Mesenteric fat pad (tissue), 1 donor: Measurements from ENCODE around the gene CCDC87. TPM values are rescaled to one million over a fixed set of nuclear protein-coding genes. Genes with fewer than 3 reads are reported as not detected.
"Not testable (repeated sequence)": the region's sequence is repeated elsewhere in the genome, so short reads cannot be mapped to it uniquely, and the experiment has no call there.

ENCODE experiments used
- DNase-seq: peaks from one replicate; pipeline ENCODE4 v3.0.0-alpha.2; 2020; ENCODE audit warnings: low spot score
- total RNA-seq: library from RNA; stranded (reverse); fragmentation: NEBNext Ultra II Directional; extraction: Animal tissue kit (Norgen Biotek cat#: 25700); gene quantifications from one replicate; pipeline ENCODE4 v1.2.1, GENCODE V29; 2021
- donor health status: DM: yes; HTN: yes; CAD: no.

The CCDC87 gene
- total RNA-seq, 1 donor from 2014 or later: not detected

DNA sequence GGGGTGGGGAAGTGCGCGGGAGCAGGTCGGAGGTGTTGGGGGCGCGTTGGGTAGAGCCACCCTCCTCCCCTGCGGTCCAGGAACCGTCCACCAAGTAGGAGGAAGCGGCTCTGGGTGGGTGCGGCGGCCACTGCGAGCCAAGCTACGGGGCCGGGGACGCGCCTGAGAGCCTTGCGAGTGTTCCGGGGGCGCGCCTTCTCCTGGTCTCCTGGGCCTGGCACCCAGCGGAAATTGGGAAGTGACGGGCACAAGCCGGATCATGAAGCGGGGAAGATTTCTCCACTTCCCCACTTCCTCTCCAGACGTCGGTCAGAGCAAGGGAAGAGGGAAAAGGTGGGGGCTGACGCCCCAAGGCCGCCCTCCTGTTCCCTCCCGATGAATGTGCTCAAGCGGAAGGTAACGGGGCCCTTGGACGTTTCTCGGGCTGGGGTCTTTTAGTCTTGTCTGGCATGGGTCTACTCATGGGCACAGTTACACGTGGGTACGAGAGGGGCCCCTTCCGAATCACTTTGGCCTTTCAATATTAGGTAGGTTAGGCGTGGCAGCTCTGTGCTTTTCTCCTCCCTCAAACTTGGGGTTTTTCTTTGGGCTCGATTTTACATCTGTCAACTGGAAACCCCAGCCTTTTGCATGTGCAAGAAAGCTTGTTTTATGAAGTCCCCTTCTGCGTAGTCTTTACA is 24.4 kb upstream of the CCDC87 start:
- DNase-seq: peak; percentile 93

DNA sequence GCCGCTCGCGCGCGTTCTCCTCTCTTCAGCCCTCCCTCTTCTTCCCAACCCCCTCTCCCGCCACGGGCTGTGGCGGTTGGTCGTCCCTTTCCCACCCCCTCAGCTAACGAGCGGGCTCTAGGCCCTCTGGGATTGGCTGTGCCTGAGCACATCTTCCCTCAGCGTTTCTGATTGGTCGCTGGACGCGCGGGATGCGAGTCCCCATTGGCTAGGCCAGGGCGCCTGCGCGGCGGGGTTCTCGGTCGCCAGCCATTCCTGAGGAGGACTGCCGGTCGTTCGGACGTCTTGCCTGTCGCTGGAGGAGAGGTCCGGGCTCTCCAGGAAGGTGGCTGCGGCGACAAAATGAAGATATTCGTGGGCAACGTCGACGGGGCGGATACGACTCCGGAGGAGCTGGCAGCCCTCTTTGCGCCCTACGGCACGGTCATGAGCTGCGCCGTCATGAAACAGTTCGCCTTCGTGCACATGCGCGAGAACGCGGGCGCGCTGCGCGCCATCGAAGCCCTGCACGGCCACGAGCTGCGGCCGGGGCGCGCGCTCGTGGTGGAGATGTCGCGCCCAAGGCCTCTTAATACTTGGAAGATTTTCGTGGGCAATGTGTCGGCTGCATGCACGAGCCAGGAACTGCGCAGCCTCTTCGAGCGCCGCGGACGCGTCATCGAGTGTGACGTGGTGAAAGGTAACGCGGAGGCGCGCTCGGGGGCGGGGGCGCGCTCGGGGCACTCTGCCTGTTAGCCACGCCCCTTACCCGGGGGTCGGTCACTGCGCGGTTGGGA is 23.7 kb upstream of the CCDC87 start, which contains the start of gene RBM14:
Gene RBM14 (plus strand): TSS at position 252 of the 776 bp plus-strand sequence. CDS start 91 bp downstream, at position 343.
- peak; percentile 99 for DNase-seq

DNA sequence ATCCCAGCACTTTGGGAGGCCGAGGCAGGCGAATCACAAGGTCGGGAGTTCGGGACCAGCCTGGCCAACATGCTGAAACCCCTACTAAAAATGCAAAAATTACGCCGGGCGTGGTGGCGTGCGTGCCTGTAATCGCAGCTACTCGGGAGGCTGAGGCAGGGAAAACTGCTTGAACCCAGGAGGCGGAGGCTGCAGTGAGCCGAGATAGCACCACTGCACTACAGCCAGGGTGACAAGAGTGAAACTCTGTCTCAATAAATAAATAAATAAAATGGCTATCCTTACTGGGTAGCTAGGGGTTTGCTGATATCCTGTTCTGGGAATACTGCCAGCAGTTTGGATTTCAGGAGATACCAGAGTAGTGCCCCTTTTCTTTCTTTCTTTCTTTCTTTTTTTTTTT is 21.2 kb upstream of the CCDC87 start:
- DNase-seq: no peak

DNA sequence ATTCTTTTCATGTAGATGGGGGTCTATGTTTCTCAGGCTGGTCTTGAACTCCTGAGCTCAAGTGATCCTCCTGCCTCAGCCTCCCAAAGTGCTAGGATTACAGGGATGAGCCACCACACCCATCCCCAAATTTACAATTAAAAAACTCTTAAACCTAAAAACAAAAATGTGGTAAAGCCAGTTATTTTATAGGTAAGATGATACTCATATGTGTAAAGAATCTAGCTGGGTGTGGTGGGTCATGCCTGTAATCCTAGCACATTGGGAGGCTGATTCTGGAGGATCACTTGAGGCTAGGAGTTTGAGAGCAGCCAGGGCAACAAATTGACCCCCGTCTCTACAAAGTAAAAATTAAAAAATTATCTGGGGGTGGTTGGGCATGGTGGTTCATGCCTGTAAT is 19.6 kb upstream of the CCDC87 start:
- no peak for DNase-seq

DNA sequence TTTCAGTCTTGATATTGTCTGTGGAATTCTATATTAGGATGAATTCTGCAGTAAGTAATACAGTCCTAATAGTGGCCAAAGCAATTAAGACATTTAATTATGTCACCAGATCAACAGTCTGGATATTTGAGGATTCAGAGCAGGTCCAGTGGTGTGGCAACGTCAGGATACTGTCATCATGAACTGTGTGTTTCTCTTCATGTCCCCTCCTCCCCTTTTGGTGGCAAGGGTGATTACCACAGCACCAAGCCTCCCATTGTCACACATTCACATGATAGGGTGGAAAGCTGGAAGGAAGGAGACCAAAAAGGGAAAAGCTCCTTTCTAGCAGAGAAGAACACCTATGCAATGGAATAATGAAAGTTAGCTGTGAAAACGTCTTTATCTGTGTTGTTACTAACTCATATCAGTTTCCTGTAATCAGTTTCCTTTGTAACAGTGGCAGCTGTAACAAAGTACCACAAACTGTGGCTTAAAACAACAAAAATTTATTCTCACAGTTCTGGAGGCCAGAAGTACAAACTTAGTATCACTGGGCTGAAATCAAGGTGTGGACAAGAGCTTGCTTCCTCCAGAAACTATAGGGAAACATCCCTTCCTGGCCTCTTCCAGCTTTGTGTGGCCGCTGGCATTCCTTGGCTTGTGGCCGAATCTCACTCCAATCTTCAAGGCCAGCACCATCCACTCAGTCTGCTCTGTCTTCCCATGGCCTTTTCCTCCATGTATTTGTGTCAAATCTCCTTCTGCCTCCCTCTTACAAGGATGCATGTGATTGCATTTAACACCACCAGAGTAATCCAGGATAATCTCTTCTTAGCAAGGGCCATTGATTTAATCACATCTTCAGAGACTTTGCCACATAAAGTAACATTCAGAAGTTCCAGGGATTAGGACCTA is 17.1 kb upstream of the CCDC87 start:
- DNase-seq: no peak

DNA sequence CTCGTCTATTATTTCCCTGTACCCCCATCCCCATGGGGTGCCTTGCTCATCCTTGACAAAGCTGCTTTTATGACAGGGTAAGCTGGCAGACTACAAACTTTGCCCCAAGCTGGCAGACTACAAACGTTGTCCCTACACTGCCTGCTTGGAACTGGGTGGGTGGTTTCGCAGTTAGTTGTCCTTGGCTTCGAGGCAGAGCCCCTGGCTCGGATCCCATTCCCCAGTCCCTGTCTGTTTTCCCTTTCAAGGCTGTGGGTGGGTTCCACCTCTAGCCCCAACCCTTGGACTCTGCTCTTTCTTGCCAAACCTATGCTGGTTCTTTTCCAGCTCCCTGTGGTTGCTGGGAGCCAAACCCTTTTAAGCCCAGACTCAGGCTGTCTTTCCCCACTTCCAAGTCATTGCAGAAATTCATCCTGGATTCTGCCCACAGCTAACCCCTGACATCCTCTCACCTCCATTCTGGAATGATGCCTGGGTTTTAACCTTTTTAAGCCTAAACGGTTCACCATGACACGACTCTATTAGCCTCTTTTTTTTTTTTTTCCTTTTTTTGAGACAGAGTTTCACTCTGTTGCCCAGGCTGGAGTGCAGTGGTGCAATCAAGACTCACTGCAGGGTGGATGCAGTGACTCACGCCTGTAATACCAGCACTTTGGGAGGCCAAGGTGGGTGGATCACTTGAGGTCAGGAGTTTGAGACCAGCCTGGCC is 14.4 kb upstream of the CCDC87 start:
- DNase-seq: no peak

DNA sequence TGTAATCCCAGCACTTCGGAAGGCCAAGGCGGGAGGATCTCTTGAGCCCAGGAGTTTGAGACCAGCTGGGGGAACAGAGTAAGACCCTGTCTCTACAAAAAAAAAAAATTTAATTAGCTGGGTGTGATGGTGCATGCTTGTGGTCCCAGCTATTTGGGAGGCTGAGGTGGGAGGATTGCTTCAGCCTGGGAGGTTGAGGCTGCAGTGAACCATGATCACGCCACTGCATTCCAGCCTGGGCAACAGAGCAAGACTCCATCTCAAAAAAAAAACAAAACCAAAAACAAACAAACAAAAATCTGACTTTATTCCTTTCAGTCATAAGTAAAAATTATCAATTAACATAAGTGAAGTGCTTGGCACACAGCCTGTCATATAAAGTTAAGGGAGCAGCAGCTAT is 13.7 kb upstream of the CCDC87 start:
- not testable (repeated sequence) for DNase-seq

DNA sequence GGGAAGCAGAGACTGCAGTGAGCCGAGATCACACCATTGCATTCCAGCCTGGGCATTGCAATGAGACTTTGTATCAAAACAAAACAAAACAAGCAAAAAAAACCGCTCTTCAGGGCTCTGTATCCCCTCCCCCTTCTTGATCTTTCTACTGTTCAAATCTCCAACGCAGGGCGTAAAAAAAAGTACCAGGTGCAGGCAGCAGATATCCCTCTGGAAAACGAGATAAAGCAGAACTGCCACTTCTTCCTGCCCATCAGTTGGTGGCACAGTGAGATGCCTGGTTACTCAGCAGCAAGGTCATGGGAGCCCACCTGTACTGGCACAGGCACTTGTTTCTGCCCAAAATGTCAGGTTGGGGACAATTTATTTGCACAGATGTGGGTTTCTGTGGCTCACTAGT is 11.3 kb upstream of the CCDC87 start:
- no peak for DNase-seq

DNA sequence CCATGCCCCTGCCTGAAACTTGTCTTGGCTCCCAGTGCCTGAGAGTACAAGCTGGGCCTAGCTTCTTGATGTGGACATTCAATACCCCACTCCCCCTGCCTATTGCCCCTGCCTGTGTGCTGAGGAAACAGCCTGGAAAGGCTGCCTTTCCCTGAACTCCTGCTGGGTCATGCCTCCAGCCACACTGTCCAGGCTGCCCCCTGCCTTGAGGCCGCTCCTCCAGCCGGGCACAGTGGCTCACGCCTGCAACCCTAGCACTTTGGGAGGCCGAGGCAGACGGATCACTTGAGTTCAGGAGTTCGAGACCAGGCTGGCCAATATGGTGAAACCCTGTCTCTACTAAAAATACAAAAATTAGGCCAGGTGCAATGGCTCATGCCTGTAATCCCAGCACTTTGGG is 10.2 kb upstream of the CCDC87 start:
- no peak for DNase-seq

DNA sequence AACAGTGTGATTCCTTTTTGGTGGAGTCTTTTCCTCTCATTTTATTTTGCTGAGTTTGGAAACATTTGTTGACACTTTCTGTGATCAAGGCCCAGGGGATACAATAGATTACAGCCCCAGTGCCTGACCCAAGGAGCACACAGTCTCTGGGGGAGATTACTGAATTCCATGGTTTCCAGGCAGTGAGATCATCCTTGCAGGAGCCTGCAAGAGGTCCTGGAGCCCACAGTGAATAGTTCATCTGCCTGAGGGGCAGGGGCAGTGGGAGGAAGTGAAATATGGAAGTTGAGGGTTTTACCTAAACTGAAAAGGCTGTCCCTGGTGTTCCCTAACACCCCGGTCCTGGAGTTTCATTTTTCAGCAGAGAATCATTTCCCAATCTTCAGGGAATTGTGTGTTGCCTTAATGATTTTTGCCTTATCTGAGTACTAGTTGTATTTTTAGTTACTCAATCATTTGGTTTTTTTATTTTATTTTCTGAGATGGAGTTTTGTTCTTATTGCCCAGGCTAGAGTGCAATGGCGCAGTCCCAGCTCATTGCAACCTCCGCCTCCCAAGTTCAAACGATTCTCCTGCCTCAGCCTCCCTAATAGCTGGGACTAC is 7.9 kb upstream of the CCDC87 start:
- DNase-seq: no peak

DNA sequence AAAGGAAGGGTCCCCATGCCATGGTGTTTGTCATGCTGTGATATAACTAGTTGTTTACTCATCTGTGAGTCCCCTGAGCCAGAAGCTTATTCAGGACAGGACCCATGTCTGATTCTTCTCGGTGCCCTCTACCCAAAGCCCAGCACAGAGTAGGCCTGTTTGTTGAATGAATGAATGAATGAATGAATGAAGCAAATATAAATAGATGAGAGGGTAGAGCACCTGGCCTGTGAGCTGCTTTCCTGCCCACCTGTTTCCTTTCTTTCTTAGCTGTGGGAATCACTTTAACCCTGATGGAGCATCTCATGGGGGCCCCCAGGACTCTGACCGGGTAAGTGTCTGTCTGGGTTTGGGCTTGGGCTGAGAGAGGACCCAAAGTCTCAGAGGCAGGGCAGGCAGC is 7.4 kb upstream of the CCDC87 start:
- DNase-seq: no peak

DNA sequence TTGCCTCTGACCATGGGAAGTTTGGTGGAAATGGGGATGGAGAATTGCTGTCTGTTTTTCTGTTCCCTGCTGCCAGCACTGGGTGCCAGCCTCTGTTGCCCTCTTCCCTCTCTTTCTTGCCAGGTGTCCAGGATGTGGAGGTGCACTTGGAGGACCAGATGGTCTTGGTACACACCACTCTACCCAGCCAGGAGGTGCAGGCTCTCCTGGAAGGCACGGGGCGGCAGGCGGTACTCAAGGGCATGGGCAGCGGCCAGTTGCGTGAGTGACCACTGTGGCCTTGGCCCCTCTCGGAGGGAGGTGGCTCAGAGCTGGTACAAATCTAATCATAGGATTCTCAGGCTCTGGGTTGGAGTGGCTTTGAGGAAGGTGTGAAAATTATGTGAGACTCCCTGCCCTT is 6.1 kb upstream of the CCDC87 start:
- DNase-seq: no peak

DNA sequence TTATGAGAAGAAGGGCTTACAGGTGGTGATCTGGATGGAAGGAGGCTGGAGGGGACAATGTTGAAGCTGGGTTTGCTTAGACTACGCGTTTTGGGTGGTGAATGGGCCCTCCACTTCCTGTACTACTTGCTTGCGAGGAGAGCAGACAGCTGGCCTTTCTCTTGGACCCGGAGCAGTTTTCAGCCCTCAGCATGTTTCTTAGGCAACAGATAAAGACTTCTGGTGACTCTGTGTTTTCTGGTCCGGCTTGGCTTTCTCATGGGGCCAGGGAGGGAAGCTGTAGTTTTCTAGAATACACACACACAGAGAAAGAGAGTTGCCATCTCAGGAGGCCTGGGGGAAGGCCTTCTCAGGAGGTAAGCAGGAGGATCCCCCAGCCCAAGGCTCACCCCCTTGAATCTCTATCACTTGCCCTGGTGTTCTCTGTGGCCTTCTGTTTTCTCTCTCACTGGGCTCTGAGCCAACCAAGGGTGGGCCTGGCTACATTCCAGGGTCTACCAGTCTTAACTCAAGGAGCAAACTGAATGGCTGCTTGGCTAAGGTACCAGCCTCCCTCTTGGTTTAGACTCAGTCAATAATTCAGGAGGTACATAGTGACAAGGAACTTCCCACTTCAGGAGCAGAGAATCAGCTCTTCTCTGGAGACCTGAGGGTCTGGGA is 2.5 kb upstream of the CCDC87 start:
- DNase-seq: no peak

DNA sequence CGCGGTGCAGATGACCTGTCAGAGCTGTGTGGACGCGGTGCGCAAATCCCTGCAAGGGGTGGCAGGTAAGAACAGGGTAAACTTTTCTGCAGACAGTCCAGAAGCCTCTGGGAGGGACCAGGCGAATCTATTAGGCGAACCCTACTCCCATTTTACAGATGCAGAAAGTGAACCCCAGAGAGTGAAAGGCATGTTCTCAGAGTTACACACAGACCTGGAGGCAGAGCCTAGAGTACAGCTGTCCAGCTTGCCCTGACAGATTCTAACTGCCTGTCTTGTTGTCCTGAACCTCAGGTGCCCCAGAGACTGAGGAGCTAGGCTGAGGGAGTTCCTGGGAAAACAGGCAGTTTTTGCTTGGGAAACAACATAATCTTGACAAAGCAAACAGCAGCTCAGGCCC is 787 bp upstream of the CCDC87 start:
- no peak for DNase-seq

DNA sequence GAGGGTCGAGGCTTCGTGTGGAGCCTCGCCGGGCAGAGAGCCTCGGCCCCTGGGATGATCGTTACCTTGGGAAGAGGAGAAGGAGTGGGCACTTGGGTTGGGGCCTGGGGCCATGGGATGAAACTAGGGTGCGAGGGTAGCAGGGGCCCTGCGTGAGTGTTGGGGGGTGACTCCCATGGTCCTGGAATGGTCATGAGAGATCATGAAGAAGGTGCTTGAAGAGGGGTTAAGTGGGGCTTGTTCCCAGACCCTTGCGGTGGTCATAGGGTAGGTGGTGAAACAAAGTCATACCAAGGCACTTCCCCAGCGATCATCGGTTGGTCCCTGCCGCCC is 406 bp upstream of the CCDC87 start:
- no peak for DNase-seq

DNA sequence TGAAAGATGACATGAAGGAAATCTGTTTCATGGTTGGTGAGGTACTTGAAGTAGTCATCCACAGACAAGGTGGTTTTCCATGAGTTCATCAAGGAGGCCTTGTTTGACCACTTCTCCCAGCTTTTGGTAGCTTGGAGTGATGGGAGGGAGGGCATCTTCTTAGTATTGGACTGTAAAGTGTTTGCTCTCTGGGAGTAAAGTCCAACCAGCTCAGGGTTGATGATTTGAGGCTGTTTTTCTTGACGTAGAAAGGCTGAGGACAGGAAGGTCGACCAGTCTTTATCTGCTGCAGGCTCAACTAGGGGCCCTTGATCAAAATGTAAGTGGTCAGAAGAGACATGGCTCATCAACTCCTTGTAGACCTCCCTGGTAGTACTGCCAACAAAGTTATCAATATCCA is 1.7 kb downstream of the CCDC87 start:
- no peak for DNase-seq

DNA sequence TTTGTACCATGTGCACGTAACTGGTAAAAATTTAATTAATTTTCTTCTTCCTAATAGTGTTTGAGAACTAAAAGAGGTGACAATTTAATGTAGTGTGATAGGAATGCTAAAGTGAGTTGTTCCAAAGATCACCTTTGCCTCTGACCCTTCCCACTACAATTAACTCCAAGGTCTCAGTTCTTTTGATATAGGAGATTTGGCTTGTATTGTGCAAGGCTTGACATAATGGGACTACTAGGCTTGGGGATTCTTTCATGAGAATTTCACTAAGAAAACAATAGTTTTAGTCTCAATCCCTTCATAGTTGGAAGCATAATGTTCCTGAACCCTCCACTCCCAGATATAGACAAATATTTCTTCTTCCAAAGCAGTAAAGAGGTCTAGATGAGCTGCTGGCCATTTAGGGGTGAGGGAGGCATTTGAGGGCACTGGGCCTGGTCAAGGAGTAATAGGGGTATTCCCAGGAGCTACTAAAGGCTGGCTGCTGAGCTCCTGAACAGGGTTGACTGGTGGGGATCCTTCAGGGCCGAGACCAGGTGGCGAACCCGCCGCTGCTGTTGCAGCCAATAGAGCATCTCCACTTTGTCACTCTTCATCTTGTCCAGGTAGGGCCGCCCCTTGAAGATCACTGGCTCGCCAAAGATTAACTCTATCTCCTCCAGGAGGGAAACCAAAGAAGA is 2.7 kb downstream of the CCDC87 start:
- DNase-seq: no peak

DNA sequence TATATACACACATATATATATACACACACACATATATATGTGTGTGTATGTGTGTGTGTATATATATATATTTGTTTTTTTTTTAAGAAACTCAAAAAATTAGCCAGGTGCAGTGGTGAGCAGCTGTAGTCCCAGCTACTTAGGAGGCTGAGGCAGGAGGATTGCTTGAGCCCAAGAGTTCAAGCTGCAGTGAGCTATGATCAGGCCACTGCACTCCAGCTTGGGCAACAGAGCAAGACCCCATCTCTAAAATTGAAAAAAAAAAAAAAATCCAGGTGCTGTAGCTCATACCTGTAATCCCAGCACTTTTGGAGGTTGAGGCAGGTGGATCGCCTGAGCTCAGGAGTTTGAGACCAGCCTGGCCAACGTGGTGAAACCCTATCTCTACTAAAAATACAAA is 3.5 kb downstream of the CCDC87 start:
- DNase-seq: not testable (repeated sequence)

DNA sequence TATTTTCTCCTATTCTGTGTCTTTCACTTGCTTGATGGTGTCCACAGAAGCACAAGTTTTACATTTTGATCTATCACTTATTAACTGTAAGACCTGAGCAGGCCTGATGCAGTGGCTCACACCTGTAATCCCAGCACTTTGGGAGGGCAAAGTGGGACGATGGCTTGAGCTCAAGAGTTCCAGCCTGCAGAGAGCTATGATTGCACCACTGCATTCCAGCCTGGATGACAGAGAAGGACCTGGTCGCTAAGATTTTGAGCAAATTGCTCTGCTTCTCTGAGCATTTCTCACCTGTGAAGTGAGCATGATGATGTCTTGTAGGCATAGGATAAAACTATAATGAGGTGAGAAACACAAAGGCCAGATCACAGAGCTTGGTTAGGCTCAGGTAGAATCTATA is 6.7 kb downstream of the CCDC87 start:
- no peak for DNase-seq

DNA sequence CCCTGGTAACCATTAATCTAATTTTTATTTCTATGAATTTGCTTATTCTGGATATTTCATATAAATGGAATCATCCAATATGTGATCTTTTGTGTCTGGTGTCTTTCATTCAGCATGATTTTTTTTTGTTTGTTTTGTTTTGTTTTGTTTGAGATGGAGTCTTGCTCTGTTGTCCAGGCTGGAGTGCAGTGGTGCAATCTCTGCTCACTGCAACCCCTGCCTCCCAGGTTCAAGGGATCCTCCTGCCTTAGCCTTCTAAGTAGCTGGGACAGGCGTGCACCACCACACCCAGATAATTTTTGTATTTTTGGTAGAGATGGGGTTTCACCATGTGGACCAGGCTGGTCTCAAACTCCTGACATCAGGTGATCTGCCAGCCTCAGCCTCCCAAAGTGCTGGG is 7.4 kb downstream of the CCDC87 start:
- not testable (repeated sequence) for DNase-seq
